K562 (cell line): Measurements from ENCODE around the gene CLDN5. TPM values are rescaled to one million over a fixed set of nuclear protein-coding genes. Genes with fewer than 3 reads are reported as not detected.
A peak's percentile ranks its signal among the peaks of the same experiment; 100 is the strongest.

Source experiments
- ATF1 ChIP-seq, 2 experiments: fragments of 450-650 bp in 1 of 2; IDR thresholded peaks; 2 replicates each; pipeline ENCODE4 v1.6.1; 2016; ENCODE audit warnings: missing compliant biosample characterization in 1 of 2, missing genetic modification characterization in 1 of 2
- BHLHE40 ChIP-seq: IDR thresholded peaks from 2 replicates; pipeline ENCODE4 v1.6.1; 2011; ENCODE audit warnings: low read length, improper control_type of control experiment
- CEBPG ChIP-seq, 3 experiments: fragments of 200-800 bp in 1 of 3; sonication (Bioruptor generic) in 1 of 3; sonication (generic) in 1 of 3; formaldehyde crosslinking in 1 of 3; IDR thresholded peaks in 2 of 3; conservative IDR thresholded peaks in 1 of 3; 2 replicates each; pipeline versions ENCODE4 v1.6.1 to v1.8.0; 2016 to 2022; ENCODE audit warnings: missing compliant biosample characterization in 2 of 3, missing genetic modification characterization in 2 of 3, mild to moderate bottlenecking in 1 of 3, missing genetic modification reagents in 1 of 3
- GATA2 ChIP-seq: sonication (generic); formaldehyde crosslinking; IDR thresholded peaks from 2 replicates; pipeline ENCODE4 v1.4.0; 2020; ENCODE audit warnings: mild to moderate bottlenecking, missing genetic modification reagents
- KAT7 ChIP-seq: sonication (generic); formaldehyde crosslinking; IDR thresholded peaks from 2 replicates; pipeline ENCODE4 v1.8.0; 2022; ENCODE audit warnings: missing genetic modification reagents, mild to moderate bottlenecking, borderline replicate concordance
- PCBP2 ChIP-seq: fragments of 200-400 bp; formaldehyde crosslinking; IDR thresholded peaks from 2 replicates; pipeline ENCODE4 v1.6.1; 2018; ENCODE audit warnings: low read length, low read depth, mild to moderate bottlenecking, moderate library complexity; ENCODE audit not compliant: poor library complexity, severe bottlenecking
- RBM25 ChIP-seq: fragments of 200-400 bp; formaldehyde crosslinking; IDR thresholded peaks from 2 replicates; pipeline ENCODE4 v1.6.1; 2018; ENCODE audit warnings: low read length, low read depth, moderate library complexity; ENCODE audit not compliant: severe bottlenecking
- SREBF1 ChIP-seq: fragments of 150-350 bp; IDR thresholded peaks from 2 replicates; pipeline ENCODE4 v1.6.1; 2014; ENCODE audit warnings: antibody characterized with exemption, low read depth, low read length, borderline replicate concordance
- ZC3H8 ChIP-seq: fragments of 450-650 bp; IDR thresholded peaks from 2 replicates; pipeline ENCODE4 v1.6.1; 2017
- ZNF143 ChIP-seq: sonication (generic); formaldehyde crosslinking; IDR thresholded peaks from 2 replicates; pipeline ENCODE4 v1.9.0; 2022; ENCODE audit warnings: mild to moderate bottlenecking, missing genetic modification reagents
- ZNF764 ChIP-seq: fragments of 250-450 bp; sonication (Bioruptor Pico); IDR thresholded peaks from 2 replicates; pipeline ENCODE4 v1.4.0; 2020; ENCODE audit warnings: low read depth, mild to moderate bottlenecking, moderate library complexity
- polyA plus RNA-seq, 8 experiments: library from polyadenylated mRNA; depleted of rRNA in 4 of 8; stranded (reverse) in 5 of 8; unstranded in 3 of 8; fragments of >200 nt; fragmentation: Nextera tagmentation in 2 of 8; fragmentation: Illumina TruSeq in 1 of 8; extraction: Ambion mirVana in 2 of 8; extraction: Trizol in 1 of 8; gene quantifications; 2 replicates each; pipeline versions ENCODE4 v1.2.1 to v1.2.3, GENCODE V29; 2011 to 2014; ENCODE audit warnings: inconsistent platforms in 1 of 8, missing spikeins in 1 of 8
- total RNA-seq, 7 experiments: library from RNA; depleted of rRNA in 6 of 7; stranded (reverse); fragments of >200 nt in 6 of 7; fragmentation: Illumina TruSeq in 2 of 7; extraction: Trizol in 2 of 7; gene quantifications; 2 replicates each; pipeline versions ENCODE4 v1.2.1 to v1.2.3, GENCODE V29; 2011 to 2021; ENCODE audit warnings: low replicate concordance in 1 of 7
- TF ChIP-seq, protein P1 (sequence below): fragments of 450-650 bp; formaldehyde crosslinking; IDR thresholded peaks from 2 replicates; pipeline ENCODE4 v1.4.0; 2020; ENCODE audit warnings: mild to moderate bottlenecking, moderate library complexity
- TF ChIP-seq, protein P2 (sequence below): fragments of 450-650 bp; formaldehyde crosslinking; IDR thresholded peaks from 2 replicates; pipeline ENCODE4 v1.4.0; 2020; ENCODE audit warnings: mild to moderate bottlenecking
- TF ChIP-seq, protein P3 (sequence below): sonication (generic); formaldehyde crosslinking; IDR thresholded peaks from 2 replicates; pipeline ENCODE4 v1.5.0; 2020; ENCODE audit warnings: missing genetic modification reagents
- TF ChIP-seq, protein P4 (sequence below): fragments of 450-650 bp; IDR thresholded peaks from 2 replicates; pipeline ENCODE4 v1.6.1; 2018; ENCODE audit not compliant: partially characterized antibody

Gene CLDN5
- total and polyA plus RNA-seq, 9 of the 15 experiments (the other 6 are each of a cell fraction or from before 2014, with no cell fraction given): 0.20 TPM; not detected in 8

DNA sequence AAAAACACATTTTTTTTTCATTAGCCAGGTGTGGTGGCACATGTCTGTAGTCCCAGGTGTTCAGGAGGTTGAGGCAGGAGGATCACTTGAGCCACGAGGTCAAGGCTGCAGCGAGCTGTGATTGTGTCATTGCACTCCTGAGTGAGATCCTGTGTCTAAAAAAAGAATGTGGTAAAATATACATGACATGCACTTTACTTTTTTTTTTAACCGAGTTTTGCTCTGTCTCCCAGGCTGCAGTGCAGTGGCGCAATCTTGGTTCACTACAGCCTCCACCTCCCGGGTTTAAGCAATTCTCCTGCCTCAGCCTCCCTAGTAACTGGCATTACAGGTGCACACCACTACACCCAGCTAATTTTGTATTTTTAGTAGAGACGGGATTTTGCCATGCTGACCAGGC, 22.5 kb upstream of the CLDN5 start (continued):
- TF ChIP-seq SREBF1 (no peak), ZNF143 (peak; percentile 44; the same call in 1 of the 2 replicates), ZC3H8 (no peak), ATF1 (CRISPR knock-in tag; IDR thresholded peaks at IDR 0.05) (no peak), ATF1 (tag; IDR thresholded peaks at IDR 0.05) (no peak), KAT7 (CRISPR knock-in tag) (no peak), BHLHE40 (no peak), GATA2 (CRISPR knock-in tag) (0 out of 2 replicates have a peak, but pooled peaks have one; percentile 4), PCBP2 (no peak), ZNF764 (CRISPR knock-in tag) (0 out of 2 replicates have a peak, but pooled peaks have one; percentile 21), RBM25 (no peak), CEBPG (CRISPR knock-in tag; IDR thresholded peaks at IDR 0.05) (peak; percentile 51; the same call in 1 of the 2 replicates), CEBPG (tag; conservative IDR thresholded peaks at IDR 0.05 in 1 of 2, IDR thresholded peaks at IDR 0.05 in 1 of 2) (peak in 1 of 2 experiments; percentile 53; a peak in 3 of 4 replicates)
- TF ChIP-seq, protein P1, sequence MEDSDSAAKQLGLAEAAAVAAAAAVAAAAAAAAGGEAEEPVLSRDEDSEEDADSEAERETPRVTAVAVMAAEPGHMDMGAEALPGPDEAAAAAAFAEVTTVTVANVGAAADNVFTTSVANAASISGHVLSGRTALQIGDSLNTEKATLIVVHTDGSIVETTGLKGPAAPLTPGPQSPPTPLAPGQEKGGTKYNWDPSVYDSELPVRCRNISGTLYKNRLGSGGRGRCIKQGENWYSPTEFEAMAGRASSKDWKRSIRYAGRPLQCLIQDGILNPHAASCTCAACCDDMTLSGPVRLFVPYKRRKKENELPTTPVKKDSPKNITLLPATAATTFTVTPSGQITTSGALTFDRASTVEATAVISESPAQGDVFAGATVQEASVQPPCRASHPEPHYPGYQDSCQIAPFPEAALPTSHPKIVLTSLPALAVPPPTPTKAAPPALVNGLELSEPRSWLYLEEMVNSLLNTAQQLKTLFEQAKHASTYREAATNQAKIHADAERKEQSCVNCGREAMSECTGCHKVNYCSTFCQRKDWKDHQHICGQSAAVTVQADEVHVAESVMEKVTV: no peak
- TF ChIP-seq, protein P2, sequence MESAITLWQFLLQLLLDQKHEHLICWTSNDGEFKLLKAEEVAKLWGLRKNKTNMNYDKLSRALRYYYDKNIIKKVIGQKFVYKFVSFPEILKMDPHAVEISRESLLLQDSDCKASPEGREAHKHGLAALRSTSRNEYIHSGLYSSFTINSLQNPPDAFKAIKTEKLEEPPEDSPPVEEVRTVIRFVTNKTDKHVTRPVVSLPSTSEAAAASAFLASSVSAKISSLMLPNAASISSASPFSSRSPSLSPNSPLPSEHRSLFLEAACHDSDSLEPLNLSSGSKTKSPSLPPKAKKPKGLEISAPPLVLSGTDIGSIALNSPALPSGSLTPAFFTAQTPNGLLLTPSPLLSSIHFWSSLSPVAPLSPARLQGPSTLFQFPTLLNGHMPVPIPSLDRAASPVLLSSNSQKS (CRISPR knock-in tag): no peak
- TF ChIP-seq, protein P3, sequence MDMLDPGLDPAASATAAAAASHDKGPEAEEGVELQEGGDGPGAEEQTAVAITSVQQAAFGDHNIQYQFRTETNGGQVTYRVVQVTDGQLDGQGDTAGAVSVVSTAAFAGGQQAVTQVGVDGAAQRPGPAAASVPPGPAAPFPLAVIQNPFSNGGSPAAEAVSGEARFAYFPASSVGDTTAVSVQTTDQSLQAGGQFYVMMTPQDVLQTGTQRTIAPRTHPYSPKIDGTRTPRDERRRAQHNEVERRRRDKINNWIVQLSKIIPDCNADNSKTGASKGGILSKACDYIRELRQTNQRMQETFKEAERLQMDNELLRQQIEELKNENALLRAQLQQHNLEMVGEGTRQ (CRISPR knock-in tag): 0 out of 2 replicates have a peak, but pooled peaks have one; percentile 4
- TF ChIP-seq, protein P4, sequence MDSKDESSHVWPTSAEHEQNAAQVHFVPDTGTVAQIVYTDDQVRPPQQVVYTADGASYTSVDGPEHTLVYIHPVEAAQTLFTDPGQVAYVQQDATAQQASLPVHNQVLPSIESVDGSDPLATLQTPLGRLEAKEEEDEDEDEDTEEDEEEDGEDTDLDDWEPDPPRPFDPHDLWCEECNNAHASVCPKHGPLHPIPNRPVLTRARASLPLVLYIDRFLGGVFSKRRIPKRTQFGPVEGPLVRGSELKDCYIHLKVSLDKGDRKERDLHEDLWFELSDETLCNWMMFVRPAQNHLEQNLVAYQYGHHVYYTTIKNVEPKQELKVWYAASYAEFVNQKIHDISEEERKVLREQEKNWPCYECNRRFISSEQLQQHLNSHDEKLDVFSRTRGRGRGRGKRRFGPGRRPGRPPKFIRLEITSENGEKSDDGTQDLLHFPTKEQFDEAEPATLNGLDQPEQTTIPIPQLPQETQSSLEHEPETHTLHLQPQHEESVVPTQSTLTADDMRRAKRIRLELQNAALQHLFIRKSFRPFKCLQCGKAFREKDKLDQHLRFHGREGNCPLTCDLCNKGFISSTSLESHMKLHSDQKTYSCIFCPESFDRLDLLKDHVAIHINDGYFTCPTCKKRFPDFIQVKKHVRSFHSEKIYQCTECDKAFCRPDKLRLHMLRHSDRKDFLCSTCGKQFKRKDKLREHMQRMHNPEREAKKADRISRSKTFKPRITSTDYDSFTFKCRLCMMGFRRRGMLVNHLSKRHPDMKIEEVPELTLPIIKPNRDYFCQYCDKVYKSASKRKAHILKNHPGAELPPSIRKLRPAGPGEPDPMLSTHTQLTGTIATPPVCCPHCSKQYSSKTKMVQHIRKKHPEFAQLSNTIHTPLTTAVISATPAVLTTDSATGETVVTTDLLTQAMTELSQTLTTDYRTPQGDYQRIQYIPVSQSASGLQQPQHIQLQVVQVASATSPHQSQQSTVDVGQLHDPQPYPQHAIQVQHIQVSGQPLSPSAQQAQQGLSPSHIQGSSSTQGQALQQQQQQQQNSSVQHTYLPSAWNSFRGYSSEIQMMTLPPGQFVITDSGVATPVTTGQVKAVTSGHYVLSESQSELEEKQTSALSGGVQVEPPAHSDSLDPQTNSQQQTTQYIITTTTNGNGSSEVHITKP: no peak
